Skeletal muscle cell (primary cell): ENCODE results near the gene DIP2C.
A peak's percentile ranks its signal among the peaks of the same experiment; 100 is the strongest.
"Not testable (repeated sequence)": the region's sequence is repeated elsewhere in the genome, so short reads cannot be mapped to it uniquely, and the experiment has no call there.

Experiments used
- DNase-seq: peaks from one replicate; pipeline ENCODE4 v3.0.0-alpha.2; 2010; ENCODE audit warnings: low read depth
- H3K4me3 ChIP-seq: 2 replicates; pipeline ENCODE4 v1.5.1; 2011; ENCODE audit warnings: low read depth, mild to moderate bottlenecking, control low read depth, low read length, moderate library complexity

The DIP2C gene

DNA sequence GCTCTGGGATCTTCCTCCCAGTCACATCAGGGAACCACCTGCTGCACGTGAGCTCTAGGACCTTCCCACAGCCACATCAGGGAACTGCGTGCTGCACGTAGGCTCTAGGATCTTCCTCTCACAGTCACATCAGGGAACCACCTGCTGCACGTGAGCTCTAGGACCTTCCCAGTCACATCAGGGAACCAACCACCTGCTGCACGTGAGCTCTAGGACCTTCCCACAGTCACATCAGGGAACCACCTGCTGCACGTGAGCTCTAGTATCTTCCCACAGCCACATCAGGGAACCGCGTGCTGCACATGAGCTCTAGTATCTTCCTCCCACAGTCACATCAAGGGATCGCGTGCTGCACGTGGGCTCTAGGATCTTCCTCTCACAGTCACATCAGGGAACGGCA lies 229.7 kb downstream of the DIP2C start:
- H3K4me3 ChIP-seq: no peak overlapping the region
- DNase-seq: no peak

DNA sequence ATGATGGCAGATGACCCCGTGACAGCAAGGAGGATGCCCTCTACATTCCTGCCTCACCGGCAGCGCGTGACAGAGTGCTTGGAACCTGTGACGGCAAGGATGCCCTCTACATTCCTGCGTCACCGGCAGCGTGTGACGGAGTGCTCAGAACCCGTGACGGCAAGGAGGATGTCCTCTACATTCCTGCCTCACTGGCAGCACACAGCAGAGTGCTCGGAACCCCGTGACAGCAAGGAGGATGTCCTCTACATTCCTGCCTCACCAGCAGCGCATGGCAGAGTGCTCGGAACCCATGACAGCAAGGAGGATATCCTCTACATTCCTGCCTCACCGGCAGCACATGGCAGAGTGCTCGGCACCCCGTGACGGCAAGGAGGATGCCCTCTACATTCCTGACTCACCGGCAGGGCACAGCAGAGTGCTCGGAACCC lies 231.0 kb downstream of the DIP2C start:
- DNase-seq: no peak
- H3K4me3 ChIP-seq: no peak overlapping the region

GRCh38 chr10:456486-456885 lies 233.0 kb downstream of the DIP2C start:
- H3K4me3 ChIP-seq: no peak overlapping the region
- no peak for DNase-seq

- peak; percentile 96 for DNase-seq
- H3K4me3 ChIP-seq: no peak overlapping the region
Measured at GRCh38 chr10:454860-455259, 234.6 kb downstream of the DIP2C start.

DNA sequence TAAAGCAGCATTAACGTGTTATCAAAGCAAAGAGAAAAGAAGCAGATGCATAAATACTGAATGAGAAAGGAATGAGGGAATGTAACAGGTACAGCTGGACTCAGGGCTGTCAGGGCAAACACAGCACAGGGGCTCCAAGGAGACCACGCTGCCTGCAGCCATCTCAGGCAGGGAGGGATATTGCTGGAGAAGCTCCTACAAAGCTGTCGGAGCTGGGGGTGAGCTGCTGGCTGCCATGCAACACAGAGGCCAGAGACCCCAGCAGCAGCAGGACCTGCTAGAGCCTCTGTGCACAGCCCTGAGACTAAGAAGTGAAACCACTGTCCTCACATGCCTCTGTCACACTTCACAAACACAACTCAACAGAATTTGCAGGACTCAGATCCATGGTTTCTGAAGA lies 235.8 kb downstream of the DIP2C start:
- no peak for DNase-seq

GRCh38 chr10:452512-453426 lies 236.7 kb downstream of the DIP2C start:
- no peak for DNase-seq
- no peak overlapping the region for H3K4me3 ChIP-seq

More for the DNA sequence above, 235.8 kb downstream of the DIP2C start:
- H3K4me3 ChIP-seq: no peak overlapping the region

- H3K4me3 ChIP-seq: no peak overlapping the region
- no peak for DNase-seq
Measured at GRCh38 chr10:451856-452255, 237.6 kb downstream of the DIP2C start.

DNA sequence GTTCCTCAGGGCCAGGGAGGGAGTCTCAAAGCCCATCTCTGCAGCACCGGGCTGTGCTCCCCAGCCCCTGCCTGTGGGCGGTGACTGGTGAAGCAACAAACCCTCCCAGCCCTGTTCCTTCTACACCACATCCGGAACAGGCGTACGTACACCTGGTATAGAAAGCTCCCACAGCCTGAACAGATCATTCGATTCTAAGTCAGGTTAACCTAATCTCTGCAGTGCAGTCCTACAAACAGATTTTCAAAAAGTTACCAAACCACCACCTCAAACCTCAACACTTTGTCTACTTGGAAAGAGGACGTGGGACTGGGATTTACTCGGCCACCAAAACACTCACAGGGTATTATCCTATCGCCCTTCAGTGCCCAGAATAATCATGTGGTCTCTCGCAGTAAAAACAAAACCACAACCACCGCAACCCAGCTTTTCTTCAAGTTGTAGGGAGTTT lies 238.4 kb downstream of the DIP2C start:
- H3K4me3 ChIP-seq: no peak overlapping the region
- DNase-seq: no peak

DNA sequence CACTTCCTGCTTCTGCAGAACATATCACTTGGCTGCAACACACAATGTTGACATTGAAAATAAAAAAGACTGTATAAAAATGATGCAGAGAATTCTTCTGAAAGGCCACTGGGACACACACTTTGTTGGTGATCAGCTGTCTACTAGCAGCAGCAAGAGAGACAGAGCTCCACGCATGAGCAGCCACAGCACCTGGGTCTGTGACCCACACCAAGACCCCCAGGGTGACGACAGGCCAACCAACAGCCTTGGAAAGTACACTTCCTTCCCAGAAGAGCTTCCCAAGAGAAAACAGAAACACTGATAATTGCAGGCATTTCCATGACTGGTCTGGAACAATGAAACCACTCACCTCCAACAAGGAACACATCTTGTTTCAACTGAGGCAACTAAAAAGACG lies 239.0 kb downstream of the DIP2C start:
- no peak for DNase-seq
- H3K4me3 ChIP-seq: no peak overlapping the region

DNA sequence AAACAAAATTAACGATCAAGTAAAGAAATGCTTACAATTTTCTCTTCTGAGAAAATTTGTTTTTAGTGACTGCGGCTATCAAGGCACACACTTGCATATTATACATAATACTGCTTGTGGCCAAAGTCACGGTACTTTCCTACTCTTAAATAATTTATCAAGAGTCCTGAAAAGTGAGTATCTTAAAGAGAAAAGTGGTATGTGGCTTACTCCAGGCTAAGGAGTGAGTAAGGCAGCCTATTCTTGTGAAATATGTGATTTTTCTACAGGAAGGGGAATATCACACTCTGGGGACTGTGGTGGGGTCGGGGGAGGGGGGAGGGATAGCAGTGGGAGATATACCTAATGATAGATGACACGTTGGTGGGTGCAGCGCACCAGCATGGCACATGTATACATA lies 240.1 kb downstream of the DIP2C start:
- not testable (repeated sequence) for DNase-seq, H3K4me3 ChIP-seq

GRCh38 chr10:443459-443858 lies 246.0 kb downstream of the DIP2C start:
- H3K4me3 ChIP-seq: no peak overlapping the region
- DNase-seq: no peak

DNA sequence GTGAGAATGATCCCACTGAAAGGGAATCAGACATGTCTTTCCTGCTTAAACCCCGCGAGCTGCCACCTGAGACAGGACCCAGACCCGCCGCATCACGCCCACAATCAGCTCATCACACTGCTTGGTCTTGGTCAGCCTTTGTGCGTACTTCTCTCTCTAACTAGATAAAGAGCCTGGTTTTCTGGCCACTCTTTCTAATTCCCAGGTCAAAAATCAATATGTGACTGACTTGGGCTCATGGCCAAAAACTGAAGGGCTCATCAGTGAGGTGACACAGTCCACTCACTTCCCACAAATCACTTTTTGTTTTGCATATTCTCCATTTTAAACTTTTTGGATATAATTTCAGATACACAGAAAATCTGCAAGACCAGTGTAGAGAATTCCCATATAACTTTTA lies 247.3 kb downstream of the DIP2C start:
- no peak overlapping the region for H3K4me3 ChIP-seq
- no peak for DNase-seq

DNA sequence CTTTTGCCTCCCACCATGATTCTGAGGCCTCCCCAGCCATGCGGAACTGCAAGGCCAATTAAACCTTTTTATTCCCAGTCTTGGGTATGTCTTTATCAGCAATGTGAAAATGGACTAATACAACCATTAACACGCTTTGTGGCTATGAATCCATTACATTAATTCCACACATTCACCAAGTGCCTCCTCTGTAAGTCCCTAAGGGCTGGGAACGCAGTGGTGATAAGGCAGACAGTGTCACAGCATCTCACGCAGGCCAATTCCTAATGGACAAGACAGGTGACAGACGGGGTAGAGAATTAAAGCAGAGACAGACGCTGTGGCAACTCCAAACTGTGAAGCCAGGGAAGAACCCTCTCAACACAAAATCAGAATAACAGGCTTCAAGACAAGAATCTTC lies 247.8 kb downstream of the DIP2C start:
- DNase-seq: no peak
- no peak overlapping the region for H3K4me3 ChIP-seq

DNA sequence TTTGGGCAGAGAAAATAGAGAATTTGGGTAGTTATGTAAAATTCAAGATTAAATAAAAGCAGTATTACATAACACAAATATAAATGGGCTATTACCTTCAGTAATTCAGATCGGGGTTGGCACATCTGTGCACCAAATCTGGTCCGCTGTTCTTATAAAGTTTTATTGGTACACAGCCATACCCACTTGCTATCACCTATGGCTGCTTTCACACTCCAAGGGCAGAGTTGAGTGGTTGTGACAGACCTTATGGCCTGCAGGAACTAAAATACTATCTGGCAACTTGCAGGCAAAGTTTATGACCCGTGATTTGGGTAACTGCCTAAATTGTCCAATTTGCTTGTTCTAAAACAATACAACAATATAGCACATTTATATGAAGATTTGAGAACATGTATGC lies 249.3 kb downstream of the DIP2C start:
- H3K4me3 ChIP-seq: no peak overlapping the region
- DNase-seq: no peak

GRCh38 chr10:437698-438490 lies 251.6 kb downstream of the DIP2C start:
- H3K4me3 ChIP-seq: no peak overlapping the region
- no peak for DNase-seq

DNA sequence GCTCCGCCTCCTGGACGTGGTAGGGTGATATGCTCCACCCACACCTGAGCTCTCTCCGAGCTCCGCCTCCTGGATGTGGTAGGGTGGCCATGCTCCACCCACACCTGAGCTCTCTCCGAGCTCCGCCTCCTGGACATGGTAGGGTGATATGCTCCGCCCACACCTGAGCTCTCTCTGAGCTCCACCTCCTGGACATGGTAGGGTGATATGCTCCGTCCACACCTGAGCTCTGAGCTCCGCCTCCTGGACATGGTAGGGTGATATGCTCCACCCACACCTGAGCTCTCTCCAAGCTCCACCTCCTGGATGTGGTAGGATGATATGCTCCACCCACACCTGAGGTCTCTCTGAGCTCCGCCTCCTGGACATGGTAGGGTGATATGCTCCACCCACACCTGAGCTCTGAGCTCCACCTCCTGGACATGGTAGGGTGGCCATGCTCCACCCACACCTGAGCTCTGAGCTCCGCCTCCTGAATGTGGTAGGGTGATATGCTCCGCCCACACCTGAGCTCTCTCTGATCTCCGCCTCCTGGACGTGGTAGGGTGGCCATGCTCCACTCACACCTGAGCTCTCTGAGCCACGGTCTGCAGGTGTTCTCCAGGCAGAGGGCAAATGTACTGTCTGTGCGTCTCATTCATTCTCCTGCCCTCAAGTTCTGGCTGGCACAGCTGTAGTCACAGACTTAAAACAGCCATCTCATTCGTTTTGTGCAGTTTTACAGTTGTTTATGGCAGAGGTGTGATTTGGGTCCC lies 252.4 kb downstream of the DIP2C start:
- H3K4me3 ChIP-seq: no peak overlapping the region
- DNase-seq: no peak

DNA sequence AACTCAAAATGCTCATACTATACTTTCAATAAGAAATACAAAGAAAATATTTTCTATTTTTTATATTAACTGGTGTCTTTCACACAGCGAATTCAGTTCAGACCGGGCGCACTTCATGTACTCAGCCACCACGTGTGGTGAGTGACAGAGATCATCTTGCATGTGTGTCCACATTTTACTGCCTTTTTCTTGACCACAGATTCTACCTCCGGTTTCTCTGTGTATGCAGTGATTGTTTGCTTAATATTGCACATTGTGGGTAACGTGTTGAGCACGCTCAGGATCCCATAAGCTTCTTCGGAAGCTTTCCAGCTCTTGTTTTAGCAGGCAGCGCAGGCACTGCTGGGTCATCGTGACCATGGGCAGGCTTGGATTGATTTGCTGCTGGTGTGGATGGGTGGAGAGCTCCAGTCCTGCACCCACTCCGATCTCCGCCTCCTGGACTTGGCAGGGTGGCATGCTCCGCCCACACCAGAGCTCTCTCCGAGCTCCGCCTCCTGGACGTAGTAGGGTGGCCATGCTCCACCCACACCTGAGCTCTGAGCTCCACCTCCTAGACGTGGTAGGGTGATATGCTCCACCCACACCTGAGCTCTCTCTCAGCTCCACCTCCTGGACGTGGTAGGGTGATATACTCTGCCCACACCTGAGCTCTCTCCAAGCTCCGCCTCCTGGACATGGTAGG lies 253.3 kb downstream of the DIP2C start:
- no peak overlapping the region for H3K4me3 ChIP-seq
- no peak for DNase-seq

- DNase-seq: no peak
- no peak overlapping the region for H3K4me3 ChIP-seq
Measured at GRCh38 chr10:435397-435796, 254.1 kb downstream of the DIP2C start.

- no peak for DNase-seq
- H3K4me3 ChIP-seq: no peak overlapping the region
Measured at GRCh38 chr10:429696-430095, 259.8 kb downstream of the DIP2C start.
